Measurements from ENCODE around the gene PROM2.

Gene PROM2

GRCh38 chr2:95327861-95328260 is 53.6 kb downstream of the PROM2 start:
- H3K4me3 ChIP-seq (ENCODE audit: low read depth, low read length) = no peak overlapping the region
- no peak for DNase-seq (ENCODE audit: low read depth)
- no peak for TF ChIP-seq CTCF (IDR thresholded peaks at IDR 0.05; ENCODE audit: low read depth, low read length, missing control alignments)

GRCh38 chr2:95328358-95329125 is 54.3 kb downstream of the PROM2 start:
- DNase-seq (ENCODE audit: low read depth) = no peak
- H3K4me3 ChIP-seq (ENCODE audit: low read depth, low read length) = no peak overlapping the region
- no peak for TF ChIP-seq CTCF (IDR thresholded peaks at IDR 0.05; ENCODE audit: low read depth, low read length, missing control alignments)

- DNase-seq (ENCODE audit: low read depth) = no peak
- H3K4me3 ChIP-seq (ENCODE audit: low read depth, low read length) = no peak overlapping the region
- no peak for TF ChIP-seq CTCF (IDR thresholded peaks at IDR 0.05; ENCODE audit: low read depth, low read length, missing control alignments)
Observed at GRCh38 chr2:95329401-95329800, 55.2 kb downstream of the PROM2 start.

- DNase-seq (ENCODE audit: low read depth) = no peak
- no peak overlapping the region for H3K4me3 ChIP-seq (ENCODE audit: low read depth, low read length)
- TF ChIP-seq CTCF (IDR thresholded peaks at IDR 0.05; ENCODE audit: low read depth, low read length, missing control alignments) = no peak
Observed at GRCh38 chr2:95329891-95330793, 55.9 kb downstream of the PROM2 start.

GRCh38 chr2:95330794-95331338 is 56.6 kb downstream of the PROM2 start:
- no peak for TF ChIP-seq CTCF (IDR thresholded peaks at IDR 0.05; ENCODE audit: low read depth, low read length, missing control alignments)
- H3K4me3 ChIP-seq (ENCODE audit: low read depth, low read length) = no peak overlapping the region
- no peak for DNase-seq (ENCODE audit: low read depth)

GRCh38 chr2:95331606-95332005 is 57.4 kb downstream of the PROM2 start:
- no peak overlapping the region for H3K4me3 ChIP-seq (ENCODE audit: low read depth, low read length)
- no peak for TF ChIP-seq CTCF (IDR thresholded peaks at IDR 0.05; ENCODE audit: low read depth, low read length, missing control alignments)
- DNase-seq (ENCODE audit: low read depth) = no peak
